B cell (primary cell): ENCODE measurements around the gene NIPAL1. TPM values are rescaled to one million over a fixed set of nuclear protein-coding genes. Genes with fewer than 3 reads are reported as not detected.

ENCODE experiments used
- ATAC-seq: fragments of 200-7000 bp; cut with Tn5 transposase; one replicate; pipeline ENCODE4 v1.10.0; 2021; ENCODE audit warnings: low read depth, mild to moderate bottlenecking, moderate number of reproducible peaks, moderate library complexity
- CTCF ChIA-PET: fragments of 350-600 bp; sonication (Branson Sonifier 250); formaldehyde crosslinking; loops from one replicate; lab custom pipeline; 2021; ENCODE audit warnings: antibody characterized with exemption, inconsistent platforms; lab: Charles Lee
- POLR2A ChIA-PET: fragments of 350-600 bp; sonication (Branson Sonifier 250); formaldehyde crosslinking; loops from one replicate; lab custom pipeline; 2021; ENCODE audit warnings: antibody characterized with exemption; lab: Charles Lee
- DNase-seq: peaks from one replicate; pipeline ENCODE4 v3.0.0; 2013
- H2AFZ ChIP-seq: 2 replicates; pipeline ENCODE4 v1.6.1; 2012; ENCODE audit warnings: mild to moderate bottlenecking, low read depth, low read length; ENCODE audit not compliant: insufficient read depth, poor library complexity, severe bottlenecking
- H3K27ac ChIP-seq, 2 donors: 1 replicate in 1 of 2; 2 replicates in 1 of 2; pipeline ENCODE4 v1.5.1; 2012 to 2013; ENCODE audit warnings: low read length in 2 of 2, mild to moderate bottlenecking in 2 of 2, moderate library complexity in 1 of 2
- H3K27me3 ChIP-seq, 4 experiments: fragments of 200-600 bp in 1 of 4; sonication (generic) in 1 of 4; replicated peaks in 1 of 4; 1 replicate in 2 of 4; 2 replicates in 2 of 4; pipeline versions ENCODE4 v1.6.1 to v1.7.0; 2013 to 2016; ENCODE audit warnings: low read length in 3 of 4, mild to moderate bottlenecking in 2 of 4, mixed read lengths in 1 of 4, moderate library complexity in 1 of 4; ENCODE audit not compliant: insufficient read depth in 4 of 4, control insufficient read depth in 3 of 4; ENCODE audit errors: control extremely low read depth in 1 of 4
- H3K36me3 ChIP-seq, 2 experiments: replicated peaks in 1 of 2; 1 replicate in 1 of 2; 2 replicates in 1 of 2; pipeline versions ENCODE4 v1.6.1 to v1.7.1; 2013; ENCODE audit warnings: low read length in 1 of 2; ENCODE audit not compliant: insufficient read depth in 2 of 2, control insufficient read depth in 1 of 2; ENCODE audit errors: control extremely low read depth in 1 of 2, extremely low read depth in 1 of 2
- H3K4me1 ChIP-seq, 2 donors: fragments of 200-600 bp in 1 of 2; sonication (generic) in 1 of 2; 1 replicate in 1 of 2; 2 replicates in 1 of 2; pipeline versions ENCODE4 v1.5.1 to v1.6.1; 2013 to 2017; ENCODE audit warnings: low read length in 2 of 2; ENCODE audit not compliant: control insufficient read depth in 2 of 2, insufficient read depth in 2 of 2
- H3K4me2 ChIP-seq: replicated peaks from 2 replicates; pipeline ENCODE3; 2012; ENCODE audit warnings: mild to moderate bottlenecking, low read depth, low read length; ENCODE audit not compliant: poor library complexity, severe bottlenecking
- H3K4me3 ChIP-seq, 5 experiments: fragments of 200-600 bp in 1 of 5; sonication (generic) in 1 of 5; 1 replicate in 3 of 5; 2 replicates in 2 of 5; pipeline versions ENCODE4 v1.5.1 to v1.7.0; 2011 to 2016; ENCODE audit warnings: low read length in 4 of 5, mild to moderate bottlenecking in 4 of 5, low read depth in 2 of 5, control low read depth in 1 of 5, moderate library complexity in 1 of 5; ENCODE audit not compliant: insufficient read depth in 1 of 5; ENCODE audit errors: control extremely low read depth in 1 of 5, extremely low read depth in 1 of 5
- H3K79me2 ChIP-seq: fragments of 200-600 bp; sonication (generic); one replicate; pipeline ENCODE4 v1.6.0; 2016; ENCODE audit warnings: low read length; ENCODE audit not compliant: control insufficient read depth, insufficient read depth
- H3K9ac ChIP-seq: fragments of 200-600 bp; sonication (generic); 2 replicates; pipeline ENCODE4 v1.6.1; 2017; ENCODE audit warnings: mild to moderate bottlenecking, low read length, moderate library complexity
- H3K9me3 ChIP-seq, 3 donors: one replicate each; pipeline versions ENCODE4 v1.6.1 to v1.7.1; 2013; ENCODE audit warnings: low read length in 2 of 3; ENCODE audit not compliant: control insufficient read depth in 2 of 3, insufficient read depth in 1 of 3; ENCODE audit errors: control extremely low read depth in 1 of 3
- H4K20me1 ChIP-seq: 2 replicates; pipeline ENCODE4 v1.6.0; 2012; ENCODE audit warnings: mild to moderate bottlenecking, low read length; ENCODE audit not compliant: insufficient read depth, control insufficient read depth, poor library complexity, severe bottlenecking
- H3K27ac Mint-ChIP-seq: one replicate; pipeline ENCODE4 v1.8.0; 2021; ENCODE audit warnings: mixed read lengths
- H3K27me3 Mint-ChIP-seq: one replicate; pipeline ENCODE4 v1.8.0; 2021; ENCODE audit warnings: mixed read lengths
- H3K4me1 Mint-ChIP-seq: one replicate; pipeline ENCODE4 v1.8.0; 2021; ENCODE audit warnings: mixed read lengths
- H3K4me3 Mint-ChIP-seq: one replicate; pipeline ENCODE4 v1.8.0; 2021; ENCODE audit warnings: mixed read lengths
- H3K9me3 Mint-ChIP-seq: one replicate; pipeline ENCODE4 v1.8.0; 2022; ENCODE audit warnings: mixed read lengths; ENCODE audit not compliant: insufficient read depth
- CTCF ChIP-seq: fragments of 200-600 bp; IDR thresholded peaks from one replicate; pipeline ENCODE4 v1.8.0; 2022; ENCODE audit warnings: antibody characterized with exemption, mild to moderate bottlenecking
- EZH2 ChIP-seq: IDR thresholded peaks from 2 replicates; pipeline ENCODE4 v1.6.1; 2012; ENCODE audit warnings: borderline replicate concordance, low read depth, mild to moderate bottlenecking, moderate library complexity, low read length; ENCODE audit not compliant: insufficient read depth, poor library complexity, severe bottlenecking
- WGBS: methylation state at CpG from one replicate; pipeline ENCODE4 v1.1.5; 2013; ENCODE audit warnings: missing lambda C conversion rate; ENCODE audit not compliant: insufficient coverage; 5-methylcytosine and 5-hydroxymethylcytosine counted together
- intact Hi-C: fragments of 100-400 bp; cut with micrococcal nuclease; formaldehyde crosslinking; loops from one replicate; pipeline ENCODE4 v1.10.0; 2022
- polyA plus RNA-seq: library from polyadenylated mRNA; depleted of rRNA; stranded (reverse); fragments of >200 nt; gene quantifications from 2 replicates; pipeline ENCODE4 v1.2.3, GENCODE V29; 2012
- total RNA-seq, 2 donors: library from RNA; stranded (reverse); fragments of 120-200 nt in 1 of 2; gene quantifications; 1 replicate in 1 of 2; 2 replicates in 1 of 2; pipeline versions ENCODE4 v1.2.3 to v1.2.4, GENCODE V29; 2013 to 2022

NIPAL1 gene
- total and polyA plus RNA-seq, 2 donors (not counting 1 experiment from before 2014, with no cell fraction given): 0.24 to 1.1 TPM

- Mint-ChIP-seq H3K9me3 (no peaks in the 10 kb centered on the region), H3K27me3 (peaks cover 40% of the 10 kb centered on the region), H3K4me1 (peaks cover 8% of the 10 kb centered on the region), H3K4me3 (no peak overlapping the region), H3K27ac (no peak overlapping the region)
- no peaks in the 10 kb centered on the region for H3K4me1 ChIP-seq
- no peaks in the 10 kb centered on the region for H3K36me3 ChIP-seq
- no peaks in the 10 kb centered on the region for H3K9me3 ChIP-seq
- TF ChIP-seq EZH2: no peak
- no peak for TF ChIP-seq CTCF
- ChIA-PET CTCF (interaction anchor here (1.6 kb wide), 1 partner anchor 8 kb away, joined by 3 read pairs; the partner anchor contains the start of genes CNGA1 and NIPAL1), POLR2A (no interaction called here)
- H4K20me1 ChIP-seq: no peaks in the 10 kb centered on the region
- no peaks in the 10 kb centered on the region for H3K79me2 ChIP-seq
- WGBS: 92% methylated on average over 2 of the region's 4 CpGs
- intact Hi-C loops: no loop called here
- H3K27me3 ChIP-seq: peaks cover 0 to 21% (median 8%) of the 10 kb centered on the region in 4 experiments
- DNase-seq (no peak), ATAC-seq (no peak)
- H3K27ac ChIP-seq: no peak overlapping the region
- no peak overlapping the region for H2AFZ ChIP-seq
- H3K4me2 ChIP-seq: no peak overlapping the region
- H3K9ac ChIP-seq: no peak overlapping the region
- H3K4me3 ChIP-seq: no peak overlapping the region
Measured at GRCh38 chr4:48024522-48024921, 8.0 kb downstream of the NIPAL1 start.

- CTCF ChIA-PET: interaction anchor here (1.6 kb wide), 1 partner anchor 8 kb away, joined by 3 read pairs; the partner anchor contains the start of genes CNGA1 and NIPAL1
- intact Hi-C loops: no loop called here
Measured at GRCh38 chr4:48025005-48025404, 8.4 kb downstream of the NIPAL1 start.

More at GRCh38 chr4:48025005-48025404, 8.4 kb downstream of the NIPAL1 start:
- Histone ChIP-seq H2AFZ (no peak overlapping the region), H3K4me2 (no peak overlapping the region), H3K9me3 (no peaks in the 10 kb centered on the region), H4K20me1 (no peaks in the 10 kb centered on the region), H3K4me3 (no peak overlapping the region), H3K27me3 (peaks cover 0 to 21% (median 8%) of the 10 kb centered on the region in 4 experiments), H3K79me2 (no peaks in the 10 kb centered on the region), H3K9ac (no peak overlapping the region), H3K27ac (no peak overlapping the region), H3K4me1 (no peaks in the 10 kb centered on the region), H3K36me3 (no peaks in the 10 kb centered on the region)
- DNase-seq (no peak), ATAC-seq (no peak)
- 100% methylated on average over 1 of the region's 2 CpGs for WGBS
- TF ChIP-seq EZH2 (no peak), CTCF (no peak)
- H3K9me3 Mint-ChIP-seq: no peaks in the 10 kb centered on the region
- H3K27ac Mint-ChIP-seq: no peak overlapping the region
- POLR2A ChIA-PET: no interaction called here
- peaks cover 40% of the 10 kb centered on the region for H3K27me3 Mint-ChIP-seq
- H3K4me3 Mint-ChIP-seq: no peak overlapping the region
- peaks cover 8% of the 10 kb centered on the region for H3K4me1 Mint-ChIP-seq
